Measurements from ENCODE around the gene ACAN.

The ACAN gene

GRCh38 chr15:88803241-88803919 lies at the start of gene ACAN:
Gene ACAN, plus strand, starts transcription at chr15:88803436. Its CDS starts 32,771 bp downstream, at chr15:88836207.
- no peaks in the 10 kb centered on the region for H3K36me3 Mint-ChIP-seq
- peaks cover 19% of the 10 kb centered on the region for H3K27me3 Mint-ChIP-seq
- H3K9me3 Mint-ChIP-seq, result no peaks in the 10 kb centered on the region
- H3K27ac Mint-ChIP-seq, result no peak within 1 kb of the TSS
- H3K4me1 Mint-ChIP-seq, result peaks cover 7% of the 10 kb centered on the region
- peak within 1 kb of the TSS; percentile 70 for H3K4me3 Mint-ChIP-seq
- DNase-seq (ENCODE audit: low spot score in 2 of 2) (no peak), ATAC-seq (ENCODE audit: low read depth) (no peak)

DNA sequence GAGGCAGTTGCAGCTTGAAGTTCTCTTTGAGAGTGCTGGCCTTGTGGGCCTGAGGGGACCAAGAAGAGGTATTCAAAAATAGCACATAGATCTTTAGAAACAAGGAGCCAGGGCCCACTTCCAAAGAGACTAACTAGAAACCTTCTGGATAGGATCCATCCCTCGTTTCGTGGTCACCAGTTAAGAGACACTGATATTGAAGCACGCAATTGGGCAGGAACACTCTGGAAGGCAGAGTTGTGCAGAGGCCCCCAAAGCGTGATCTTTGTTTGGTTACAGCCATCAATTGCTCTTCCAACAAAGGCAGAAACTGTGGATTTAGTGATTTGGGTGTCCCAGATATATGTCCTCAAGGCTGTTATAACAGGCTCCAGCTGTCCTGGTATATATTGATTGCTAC lies 46.7 kb upstream of the ACAN start:
- Mint-ChIP-seq H3K4me3 (no peak overlapping the region), H3K27ac (no peak overlapping the region), H3K36me3 (peaks cover 2% of the 10 kb centered on the region), H3K27me3 (peaks cover 7% of the 10 kb centered on the region), H3K9me3 (peaks cover 5% of the 10 kb centered on the region), H3K4me1 (peaks cover 2% of the 10 kb centered on the region)
- DNase-seq (ENCODE audit: low spot score in 2 of 2) (no peak), ATAC-seq (ENCODE audit: low read depth) (no peak)

DNA sequence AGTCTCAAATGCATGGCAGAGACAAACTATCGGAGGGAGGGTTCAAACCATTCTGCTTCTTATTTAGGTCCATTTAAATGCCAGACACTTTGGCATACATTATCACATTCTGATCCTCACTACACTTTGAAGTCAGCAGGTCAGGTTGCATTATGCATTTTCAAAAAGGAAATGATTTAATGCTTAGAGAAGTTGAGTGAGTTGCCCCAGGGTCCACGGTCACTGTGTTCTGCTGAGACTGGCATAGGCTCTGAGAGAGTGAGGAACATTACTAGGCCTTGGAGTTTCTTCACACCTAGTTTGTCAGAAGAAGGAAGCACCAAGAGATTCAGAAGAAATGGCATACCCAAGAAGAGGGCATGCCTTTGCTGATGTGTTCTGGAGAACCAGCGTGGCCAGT lies 46.3 kb upstream of the ACAN start:
- H3K36me3 Mint-ChIP-seq, result peaks cover 2% of the 10 kb centered on the region
- peaks cover 5% of the 10 kb centered on the region for H3K9me3 Mint-ChIP-seq
- H3K4me3 Mint-ChIP-seq, result no peak overlapping the region
- peaks cover 2% of the 10 kb centered on the region for H3K4me1 Mint-ChIP-seq
- H3K27me3 Mint-ChIP-seq, result peaks cover 7% of the 10 kb centered on the region
- H3K27ac Mint-ChIP-seq, result no peak overlapping the region
- DNase-seq (ENCODE audit: low spot score in 2 of 2), result no peak
- no peak for ATAC-seq (ENCODE audit: low read depth)

- Mint-ChIP-seq H3K9me3 (peaks cover 5% of the 10 kb centered on the region), H3K27ac (no peak overlapping the region), H3K4me3 (no peak overlapping the region), H3K27me3 (peaks cover 4% of the 10 kb centered on the region), H3K36me3 (peaks cover 2% of the 10 kb centered on the region), H3K4me1 (no peaks in the 10 kb centered on the region)
- DNase-seq (ENCODE audit: low spot score in 2 of 2) (no peak), ATAC-seq (ENCODE audit: low read depth) (no peak)
These were observed 43.4 kb upstream of the ACAN start for GRCh38 chr15:88759872-88760271.

GRCh38 chr15:88764448-88764847 lies 38.8 kb upstream of the ACAN start:
- no peak overlapping the region for H3K27ac Mint-ChIP-seq
- no peak for DNase-seq (ENCODE audit: low spot score in 2 of 2)

DNA sequence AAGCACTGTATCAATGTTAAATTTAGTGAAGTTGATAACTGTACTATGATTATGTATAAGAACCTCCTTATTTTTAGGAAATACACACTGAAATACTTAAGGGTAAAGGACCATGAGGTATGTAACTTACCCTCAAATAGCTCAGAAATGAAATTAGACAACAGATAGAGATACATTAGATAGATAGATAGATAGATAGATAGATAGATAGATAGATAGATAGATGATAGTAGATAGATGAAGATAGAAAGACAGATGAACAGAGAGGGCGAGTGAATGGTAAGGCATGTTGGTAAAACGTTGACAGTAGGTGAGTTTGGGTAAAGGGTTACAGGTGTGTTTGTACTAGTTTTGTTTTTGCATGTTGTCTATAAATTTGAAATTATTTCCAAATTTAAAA lies 38.0 kb upstream of the ACAN start:
- Mint-ChIP-seq H3K36me3 (no peaks in the 10 kb centered on the region), H3K27me3 (peaks cover 17% of the 10 kb centered on the region), H3K27ac (no peak overlapping the region), H3K9me3 (peaks cover 10% of the 10 kb centered on the region), H3K4me3 (no peak overlapping the region), H3K4me1 (no peaks in the 10 kb centered on the region)
- DNase-seq (ENCODE audit: low spot score in 2 of 2) (no peak), ATAC-seq (ENCODE audit: low read depth) (no peak)

More at GRCh38 chr15:88764448-88764847, 38.8 kb upstream of the ACAN start:
- no peaks in the 10 kb centered on the region for H3K36me3 Mint-ChIP-seq
- H3K27me3 Mint-ChIP-seq, result peaks cover 11% of the 10 kb centered on the region
- ATAC-seq (ENCODE audit: low read depth), result no peak
- no peak overlapping the region for H3K4me3 Mint-ChIP-seq
- H3K4me1 Mint-ChIP-seq, result no peaks in the 10 kb centered on the region
- H3K9me3 Mint-ChIP-seq, result peaks cover 5% of the 10 kb centered on the region

GRCh38 chr15:88769161-88769971 lies 33.9 kb upstream of the ACAN start:
- Mint-ChIP-seq H3K4me1 (no peaks in the 10 kb centered on the region), H3K27me3 (peaks cover 22% of the 10 kb centered on the region)

GRCh38 chr15:88775776-88776175 lies 27.5 kb upstream of the ACAN start:
- ATAC-seq (ENCODE audit: low read depth) (no peak), DNase-seq (ENCODE audit: low spot score in 2 of 2) (no peak)
- H3K27ac Mint-ChIP-seq, result no peak overlapping the region
- H3K4me3 Mint-ChIP-seq, result no peak overlapping the region
- no peaks in the 10 kb centered on the region for H3K4me1 Mint-ChIP-seq
- H3K36me3 Mint-ChIP-seq, result no peaks in the 10 kb centered on the region
- H3K9me3 Mint-ChIP-seq, result peaks cover 4% of the 10 kb centered on the region
- peaks cover 20% of the 10 kb centered on the region for H3K27me3 Mint-ChIP-seq

More at GRCh38 chr15:88769161-88769971, 33.9 kb upstream of the ACAN start:
- no peak for ATAC-seq (ENCODE audit: low read depth)
- H3K9me3 Mint-ChIP-seq, result peaks cover 10% of the 10 kb centered on the region
- H3K4me3 Mint-ChIP-seq, result no peak overlapping the region
- no peak overlapping the region for H3K27ac Mint-ChIP-seq
- no peaks in the 10 kb centered on the region for H3K36me3 Mint-ChIP-seq
- DNase-seq (ENCODE audit: low spot score in 2 of 2), result no peak

- Mint-ChIP-seq H3K4me3 (no peak overlapping the region), H3K36me3 (no peaks in the 10 kb centered on the region), H3K27ac (no peak overlapping the region), H3K27me3 (peaks cover 18% of the 10 kb centered on the region), H3K9me3 (peaks cover 3% of the 10 kb centered on the region), H3K4me1 (no peaks in the 10 kb centered on the region)
- ATAC-seq (ENCODE audit: low read depth), result no peak
- DNase-seq (ENCODE audit: low spot score in 2 of 2), result no peak
These were observed 26.6 kb upstream of the ACAN start for GRCh38 chr15:88776646-88777045.

DNA sequence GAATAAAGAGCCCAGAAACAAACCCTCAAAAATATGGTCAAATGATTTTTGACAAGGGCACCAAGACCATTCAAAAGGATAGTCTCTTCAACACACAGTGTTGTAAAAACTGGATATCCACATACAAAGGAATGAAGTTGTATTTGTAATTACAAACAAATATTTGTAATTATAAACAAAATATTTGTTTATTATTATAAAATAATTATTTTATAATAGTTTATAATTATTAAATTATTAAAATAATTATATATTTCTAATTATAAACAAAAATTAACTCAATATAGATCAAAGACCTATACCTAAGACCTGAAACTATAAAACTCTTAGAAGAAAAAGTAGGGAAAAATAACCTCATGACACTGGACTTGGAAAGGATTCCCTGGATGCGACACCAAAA lies 23.3 kb upstream of the ACAN start:
- no peaks in the 10 kb centered on the region for H3K9me3 Mint-ChIP-seq
- H3K4me1 Mint-ChIP-seq, result peaks cover 3% of the 10 kb centered on the region

DNA sequence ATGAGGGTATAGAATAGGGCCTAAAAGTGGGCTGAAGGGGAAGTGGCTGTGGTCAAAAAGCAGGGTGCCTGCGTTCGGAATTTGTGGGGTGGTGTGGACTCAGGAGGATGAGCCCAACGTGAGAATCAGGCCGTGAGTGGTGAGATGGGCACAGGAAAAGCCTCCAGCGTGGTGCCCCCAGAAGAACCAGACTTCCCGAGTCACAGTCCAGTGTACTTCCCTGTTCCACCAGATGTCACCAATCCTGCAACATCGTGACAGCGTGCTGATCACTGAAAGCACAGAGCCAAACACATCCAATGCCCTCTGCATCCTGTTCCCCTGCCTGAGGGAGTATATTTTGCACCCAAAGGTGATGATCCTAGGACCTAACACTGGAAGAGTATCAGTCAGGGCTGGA lies 20.8 kb upstream of the ACAN start:
- Mint-ChIP-seq H3K27ac (no peak overlapping the region), H3K36me3 (no peaks in the 10 kb centered on the region), H3K27me3 (peaks cover 17% of the 10 kb centered on the region), H3K9me3 (peaks cover 3% of the 10 kb centered on the region), H3K4me3 (no peak overlapping the region), H3K4me1 (peaks cover 3% of the 10 kb centered on the region)
- ATAC-seq (ENCODE audit: low read depth) (no peak), DNase-seq (ENCODE audit: low spot score in 2 of 2) (no peak)

More for the DNA sequence above, 23.3 kb upstream of the ACAN start:
- H3K36me3 Mint-ChIP-seq, result no peaks in the 10 kb centered on the region
- DNase-seq (ENCODE audit: low spot score in 2 of 2) (no peak), ATAC-seq (ENCODE audit: low read depth) (no peak)
- peaks cover 17% of the 10 kb centered on the region for H3K27me3 Mint-ChIP-seq
- no peak overlapping the region for H3K4me3 Mint-ChIP-seq
- no peak overlapping the region for H3K27ac Mint-ChIP-seq

GRCh38 chr15:88785217-88785616 lies 18.0 kb upstream of the ACAN start:
- no peak overlapping the region for H3K4me3 Mint-ChIP-seq
- DNase-seq (ENCODE audit: low spot score in 2 of 2), result no peak
- H3K36me3 Mint-ChIP-seq, result no peaks in the 10 kb centered on the region
- no peak for ATAC-seq (ENCODE audit: low read depth)
- peaks cover 3% of the 10 kb centered on the region for H3K4me1 Mint-ChIP-seq
- H3K9me3 Mint-ChIP-seq, result peaks cover 3% of the 10 kb centered on the region
- peaks cover 9% of the 10 kb centered on the region for H3K27me3 Mint-ChIP-seq
- no peak overlapping the region for H3K27ac Mint-ChIP-seq

- no peak overlapping the region for H3K27ac Mint-ChIP-seq
- no peak for DNase-seq (ENCODE audit: low spot score in 2 of 2)
- H3K4me1 Mint-ChIP-seq, result no peaks in the 10 kb centered on the region
- H3K4me3 Mint-ChIP-seq, result no peak overlapping the region
- no peak for ATAC-seq (ENCODE audit: low read depth)
- peaks cover 16% of the 10 kb centered on the region for H3K27me3 Mint-ChIP-seq
- H3K9me3 Mint-ChIP-seq, result peaks cover 3% of the 10 kb centered on the region
- H3K36me3 Mint-ChIP-seq, result no peaks in the 10 kb centered on the region
These were observed 15.2 kb upstream of the ACAN start for GRCh38 chr15:88788036-88788435.

- Mint-ChIP-seq H3K9me3 (peaks cover 3% of the 10 kb centered on the region), H3K27ac (no peak overlapping the region), H3K4me3 (no peak overlapping the region), H3K27me3 (peaks cover 17% of the 10 kb centered on the region), H3K4me1 (no peaks in the 10 kb centered on the region), H3K36me3 (no peaks in the 10 kb centered on the region)
- DNase-seq (ENCODE audit: low spot score in 2 of 2), result no peak
- no peak for ATAC-seq (ENCODE audit: low read depth)
These were observed 14.4 kb upstream of the ACAN start for GRCh38 chr15:88788816-88789215.

Measured in memory B cell (primary cell).